Sciatic nerve (tissue), 2 donors: ENCODE data around the gene DUSP16. TPM values are rescaled to one million over a fixed set of nuclear protein-coding genes. Genes with fewer than 3 reads are reported as not detected.

Experiments
- ATAC-seq: fragments of 200-7000 bp; cut with Tn5 transposase; one replicate; pipeline ENCODE4 v1.9.1; 2020; ENCODE audit warnings: mild to moderate bottlenecking, moderate library complexity
- DNase-seq: peaks from one replicate; pipeline ENCODE4 v3.0.0-alpha.2; 2020; ENCODE audit warnings: low spot score
- intact Hi-C: fragments of 100-400 bp; cut with DNase I; formaldehyde crosslinking; loops from one replicate; pipeline ENCODE4 v1.14.2; 2022
- total RNA-seq: library from RNA; stranded (reverse); fragmentation: NEBNext Ultra II Directional; extraction: Animal tissue kit (Norgen Biotek cat#: 25700); gene quantifications from one replicate; pipeline ENCODE4 v1.2.1, GENCODE V29; 2021
- donor health status: DM: no; HTN: no; CAD: no.
- donor health status: DM: no; HTN: no; CAD: no.

The DUSP16 gene
- total RNA-seq, 1 donor from 2014 or later, result 28.6 TPM

DNA sequence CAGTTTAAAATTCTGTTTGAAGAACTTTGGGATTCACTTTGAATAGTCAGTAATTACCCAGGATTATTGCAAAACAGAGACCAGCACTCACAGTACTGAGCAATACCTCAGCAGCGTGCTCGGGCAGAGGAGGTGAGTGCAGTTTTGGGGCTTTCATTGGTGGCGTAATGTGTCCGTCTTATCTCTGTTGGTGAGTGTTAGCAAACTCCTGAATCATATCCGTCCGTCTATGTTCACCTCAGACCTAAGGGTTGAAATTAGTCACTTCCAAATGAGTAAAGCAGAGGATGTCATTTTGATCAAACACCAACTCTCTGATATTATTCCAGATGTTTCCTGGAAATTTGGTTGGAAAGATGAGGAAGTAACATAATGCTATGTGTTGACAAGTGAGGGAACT lies 123.0 kb downstream of the DUSP16 start:
- DNase-seq, result no peak
- no peak for ATAC-seq
- intact Hi-C loops, result no loop called here

DNA sequence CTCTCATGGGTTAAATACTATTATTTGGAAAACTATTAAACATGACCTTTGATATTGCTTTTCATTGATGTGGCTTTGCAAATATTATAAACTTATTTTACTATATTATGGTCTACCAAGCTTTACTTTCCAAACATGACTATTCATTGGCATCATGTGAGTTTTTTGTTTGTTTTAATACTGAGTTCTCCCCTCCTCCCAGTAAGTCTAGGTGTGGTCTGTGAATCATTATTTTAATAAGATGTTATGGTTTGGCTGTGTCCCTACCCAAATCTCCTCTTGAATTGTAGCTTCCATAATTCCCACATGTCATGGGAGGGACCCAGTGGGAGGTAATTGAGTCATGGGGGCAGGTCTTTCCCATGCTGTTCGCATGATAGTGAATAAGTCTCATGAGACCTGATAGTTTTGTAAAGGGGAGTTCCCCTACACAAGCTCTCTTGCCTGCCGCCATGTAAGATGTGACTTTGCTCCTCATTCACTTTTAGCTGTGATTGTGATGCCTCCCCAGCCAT lies 125.8 kb downstream of the DUSP16 start:
- DNase-seq (no peak), ATAC-seq (no peak)
- intact Hi-C loops, result no loop called here

DNA sequence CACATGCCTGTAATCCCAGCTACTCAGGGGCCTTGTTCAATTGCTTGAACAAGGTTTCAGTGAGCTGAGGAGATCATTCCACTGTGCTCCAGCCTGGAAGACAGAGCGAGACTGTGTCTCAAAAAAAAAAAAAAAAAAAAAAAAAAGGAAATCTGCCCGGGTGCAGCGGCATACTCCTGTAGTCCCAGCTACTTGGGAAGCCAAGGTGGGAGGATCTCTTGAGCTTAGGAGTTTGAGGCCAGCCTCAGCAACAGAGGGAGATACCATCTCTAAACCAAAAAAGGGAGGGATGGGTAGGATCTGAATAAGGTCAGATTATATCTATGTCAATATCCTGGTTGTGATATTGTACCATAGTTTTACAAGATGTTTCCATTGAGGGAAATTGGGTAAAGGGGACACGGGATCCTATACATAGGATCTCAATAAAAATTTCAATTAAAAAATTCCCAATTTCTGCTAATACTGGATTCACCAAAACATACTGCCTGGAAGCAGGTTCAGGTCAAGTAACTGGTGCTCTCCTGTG lies 129.4 kb downstream of the DUSP16 start:
- ATAC-seq, result peak; percentile 23
- intact Hi-C loops, result no loop called here
- no peak for DNase-seq

DNA sequence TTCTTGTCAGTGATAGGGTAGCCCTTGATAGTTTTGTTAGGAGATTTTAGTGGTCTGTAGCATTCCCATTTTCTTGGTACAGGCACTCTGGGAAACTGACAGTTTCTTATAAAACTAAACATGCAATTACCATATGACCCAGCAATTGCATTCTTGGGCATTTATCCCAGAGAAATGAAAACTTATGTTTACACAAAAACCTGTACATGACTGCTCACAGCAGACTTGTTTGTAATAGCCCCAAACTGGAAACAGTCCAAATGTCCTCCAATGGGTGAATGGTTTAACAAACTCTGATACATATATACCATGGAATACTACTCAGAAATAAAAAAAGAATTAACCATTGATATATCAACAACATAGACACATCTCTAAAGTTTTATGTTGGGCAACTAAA lies 130.3 kb downstream of the DUSP16 start:
- no peak for DNase-seq
- intact Hi-C loops, result no loop called here
- ATAC-seq, result no peak

DNA sequence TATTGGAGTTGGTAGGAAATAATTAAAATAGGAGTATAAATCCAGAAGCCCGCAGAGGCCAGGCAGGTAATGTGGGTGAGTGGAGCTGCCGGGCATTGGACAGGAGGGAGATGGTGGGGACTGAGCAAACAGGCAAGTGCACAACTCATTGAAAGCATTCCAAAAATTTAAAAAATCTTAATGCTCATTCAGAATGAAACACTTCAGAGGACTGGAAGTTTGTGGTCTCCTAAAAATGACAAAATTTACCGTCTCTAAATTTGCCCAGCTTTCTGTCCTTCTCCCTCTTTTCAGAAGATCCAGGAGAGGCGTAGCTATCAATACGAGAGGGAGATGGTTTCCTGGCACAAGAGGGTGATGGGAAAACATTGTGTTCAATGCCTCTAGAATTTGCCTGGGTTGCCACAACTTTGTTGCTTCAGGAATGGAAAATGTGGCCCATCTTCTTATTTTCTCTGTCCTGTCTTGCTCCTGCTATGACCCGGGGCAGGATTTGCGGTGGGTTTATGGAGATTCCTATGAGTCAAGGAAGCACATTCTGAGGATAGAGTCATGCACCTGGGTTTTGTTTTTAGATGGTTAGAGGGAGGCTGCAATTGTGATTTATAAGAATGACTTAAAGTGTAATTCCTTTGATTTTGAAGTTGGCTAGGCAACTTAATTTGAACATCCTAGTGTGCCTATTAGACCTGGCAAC lies 133.6 kb downstream of the DUSP16 start:
- intact Hi-C loops, result no loop called here
- ATAC-seq, result no peak
- no peak for DNase-seq

DNA sequence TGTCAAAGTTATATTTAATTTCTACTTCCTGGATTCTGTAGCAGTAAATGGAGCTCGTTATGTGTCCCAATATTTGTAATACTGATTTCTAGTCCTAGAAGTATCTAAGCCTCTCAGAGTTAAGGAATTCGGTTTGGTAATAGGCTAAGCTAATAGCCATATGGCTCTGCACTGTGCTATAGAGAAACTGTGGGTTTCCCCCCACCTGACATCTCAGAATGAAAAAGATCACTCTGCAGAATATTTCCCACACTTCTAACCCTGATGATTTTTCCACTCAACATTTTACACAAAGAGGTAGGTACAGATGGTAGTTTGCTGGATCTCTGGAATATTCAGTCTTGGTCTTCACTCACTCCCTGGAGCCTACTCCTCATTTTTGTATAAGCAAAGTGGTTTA lies 134.6 kb downstream of the DUSP16 start:
- no peak for DNase-seq
- ATAC-seq, result no peak
- intact Hi-C loops, result no loop called here

DNA sequence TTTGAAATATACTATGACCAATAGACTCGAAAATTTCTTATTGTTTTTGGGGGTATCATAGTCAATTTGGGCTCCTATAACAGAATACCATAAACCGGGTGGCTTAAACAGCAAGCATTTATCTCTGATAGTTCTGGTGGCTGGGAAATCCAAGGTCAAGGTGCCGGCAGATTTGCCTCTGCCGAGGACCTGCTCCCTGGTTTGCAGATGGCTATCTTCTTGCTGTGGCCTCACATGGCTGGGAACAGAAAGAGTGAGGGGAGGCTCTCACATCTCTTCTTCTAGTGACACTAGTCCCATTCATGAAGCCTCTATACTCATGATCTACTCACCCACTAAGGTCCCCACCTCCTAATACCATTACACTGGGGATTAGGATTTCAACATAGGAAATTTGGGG lies 135.1 kb downstream of the DUSP16 start:
- DNase-seq (no peak), ATAC-seq (no peak)
- intact Hi-C loops, result no loop called here

DNA sequence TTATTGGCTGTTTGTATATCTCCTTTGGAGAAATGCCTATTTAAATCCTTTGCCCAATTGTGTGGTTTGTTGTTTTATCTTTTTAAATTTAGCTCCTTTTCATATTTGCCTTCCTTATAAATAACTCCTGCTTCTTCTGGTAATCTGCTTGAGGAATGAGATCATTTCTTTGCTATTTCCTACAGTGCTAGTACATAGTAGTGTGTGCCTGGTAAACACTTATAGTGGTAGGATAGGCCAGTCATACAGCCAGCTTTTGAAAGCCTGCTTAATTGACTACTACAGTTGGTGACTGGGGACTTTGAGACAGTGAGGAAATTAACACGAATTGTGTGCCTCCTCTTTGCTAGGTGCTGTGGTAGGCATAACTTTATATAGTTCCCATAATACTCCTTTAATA lies 137.0 kb downstream of the DUSP16 start:
- intact Hi-C loops, result no loop called here

DNA sequence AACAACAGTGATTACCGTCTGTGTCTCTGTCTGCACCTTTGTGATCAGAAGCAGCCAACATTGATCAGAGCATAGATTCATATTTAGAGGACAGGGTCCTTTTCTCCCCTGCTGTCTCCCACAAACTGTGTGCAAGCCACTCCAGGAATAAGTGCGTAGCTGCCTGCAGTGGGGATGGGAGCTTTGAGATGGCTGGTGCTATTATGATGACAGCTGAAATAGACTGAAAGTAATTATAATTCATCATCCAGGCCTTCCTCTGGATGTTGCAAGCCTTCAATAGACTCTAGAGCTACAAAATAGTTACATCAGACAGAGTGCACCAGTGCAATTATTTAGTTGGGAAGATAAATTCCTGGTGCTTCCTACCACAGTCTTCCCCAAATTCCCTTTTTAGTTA lies 137.7 kb downstream of the DUSP16 start:
- intact Hi-C loops, result no loop called here
- DNase-seq, result no peak
- ATAC-seq, result no peak

More for the DNA sequence above, 137.0 kb downstream of the DUSP16 start:
- no peak for DNase-seq
- no peak for ATAC-seq

Other genes with a start within 250 kb of the DUSP16 start
- 19.8 TPM for gene MANSC1, start 212.6 kb downstream of the DUSP16 start, total RNA-seq
- gene BORCS5, start 205.8 kb downstream of the DUSP16 start, total RNA-seq, result 35.8 TPM
- 67.9 TPM for gene CREBL2, start 49.0 kb upstream of the DUSP16 start, total RNA-seq
- 0.62 TPM for gene GPR19, start 133.3 kb upstream of the DUSP16 start, total RNA-seq
- gene CDKN1B, start 154.5 kb upstream of the DUSP16 start, total RNA-seq, result 110 TPM
- 41.1 TPM for gene APOLD1, start 222.8 kb upstream of the DUSP16 start, total RNA-seq